WTC11 (cell line): Measurements from ENCODE around the gene ABR. TPM values are rescaled to one million over a fixed set of nuclear protein-coding genes. Genes with fewer than 3 reads are reported as not detected.
A peak's percentile ranks its signal among the peaks of the same experiment; 100 is the strongest.

Experiments used
- ATAC-seq: fragments of 200-7000 bp; cut with Tn5 transposase; 2 replicates; pipeline ENCODE4 v1.10.0; 2021; ENCODE audit warnings: mild to moderate bottlenecking, moderate library complexity
- CTCF ChIA-PET: fragments of 300-600 bp; sonication (Branson Sonifier 250); formaldehyde crosslinking; loops from one replicate; lab custom pipeline; 2021; ENCODE audit warnings: antibody characterized with exemption; lab: Charles Lee
- POLR2A ChIA-PET: fragments of 350-600 bp; sonication (Branson Sonifier 250); formaldehyde crosslinking; loops from one replicate; lab custom pipeline; 2021; ENCODE audit warnings: antibody characterized with exemption; lab: Charles Lee
- DNase-seq: peaks from one replicate; pipeline ENCODE4 v3.0.0; 2021; ENCODE audit warnings: low spot score
- H3K27ac Mint-ChIP-seq: 2 replicates; pipeline ENCODE4 v1.8.0; 2021; ENCODE audit warnings: mixed read lengths
- H3K27me3 Mint-ChIP-seq: 2 replicates; pipeline ENCODE4 v1.8.0; 2021; ENCODE audit warnings: low read depth, mild to moderate bottlenecking, moderate library complexity, mixed read lengths
- H3K36me3 Mint-ChIP-seq: 2 replicates; pipeline ENCODE4 v1.8.0; 2021; ENCODE audit warnings: mixed read lengths
- H3K4me1 Mint-ChIP-seq: 2 replicates; pipeline ENCODE4 v1.8.0; 2022; ENCODE audit warnings: mixed read lengths
- H3K4me3 Mint-ChIP-seq: 2 replicates; pipeline ENCODE4 v1.8.0; 2021; ENCODE audit warnings: mild to moderate bottlenecking, moderate library complexity, mixed read lengths
- H3K9me3 Mint-ChIP-seq: 2 replicates; pipeline ENCODE4 v1.8.0; 2021; ENCODE audit warnings: mixed read lengths
- AR ChIP-seq: fragments of 250-450 bp; sonication (Bioruptor Pico); IDR thresholded peaks from 2 replicates; pipeline ENCODE4 v1.9.0; 2021; ENCODE audit warnings: mild to moderate bottlenecking
- ATF2 ChIP-seq: sonication (generic); formaldehyde crosslinking; IDR thresholded peaks from 2 replicates; pipeline ENCODE4 v1.8.1; 2022; ENCODE audit warnings: low read depth, missing genetic modification reagents, borderline replicate concordance
- CREB1 ChIP-seq: sonication (generic); formaldehyde crosslinking; IDR thresholded peaks from 2 replicates; pipeline ENCODE4 v1.8.0; 2023; ENCODE audit warnings: mild to moderate bottlenecking, missing genetic modification reagents
- FOXP1 ChIP-seq: sonication (generic); formaldehyde crosslinking; IDR thresholded peaks from 2 replicates; pipeline ENCODE4 v1.8.0; 2022; ENCODE audit warnings: missing genetic modification reagents, mild to moderate bottlenecking, moderate library complexity, borderline replicate concordance
- FOXP4 ChIP-seq: sonication (generic); formaldehyde crosslinking; IDR thresholded peaks from 2 replicates; pipeline ENCODE4 v1.8.0; 2022; ENCODE audit warnings: mild to moderate bottlenecking, missing genetic modification reagents
- IRF1 ChIP-seq: sonication (generic); formaldehyde crosslinking; IDR thresholded peaks from 2 replicates; pipeline ENCODE4 v1.8.0; 2023; ENCODE audit warnings: missing genetic modification reagents
- MAX ChIP-seq: sonication (generic); formaldehyde crosslinking; IDR thresholded peaks from 2 replicates; pipeline ENCODE4 v1.8.0; 2022; ENCODE audit warnings: mild to moderate bottlenecking, missing genetic modification reagents
- MLX ChIP-seq: sonication (generic); formaldehyde crosslinking; IDR thresholded peaks from 2 replicates; pipeline ENCODE4 v1.8.1; 2023; ENCODE audit warnings: mild to moderate bottlenecking, missing genetic modification reagents, moderate library complexity
- RORB ChIP-seq: fragments of 250-450 bp; sonication (Bioruptor Pico); IDR thresholded peaks from 2 replicates; pipeline ENCODE4 v1.9.0; 2021; ENCODE audit warnings: mild to moderate bottlenecking
- STAT6 ChIP-seq: sonication (generic); formaldehyde crosslinking; conservative IDR thresholded peaks from 2 replicates; pipeline ENCODE4 v1.8.1; 2023; ENCODE audit warnings: mild to moderate bottlenecking, low read depth, missing genetic modification reagents, moderate library complexity
- TEAD1 ChIP-seq: sonication (generic); formaldehyde crosslinking; IDR thresholded peaks from 2 replicates; pipeline ENCODE4 v1.8.0; 2022; ENCODE audit warnings: mild to moderate bottlenecking, missing genetic modification reagents
- USF1 ChIP-seq: sonication (generic); formaldehyde crosslinking; IDR thresholded peaks from 2 replicates; pipeline ENCODE4 v1.8.0; 2022; ENCODE audit warnings: mild to moderate bottlenecking, missing genetic modification reagents
- ZNF263 ChIP-seq: sonication (generic); formaldehyde crosslinking; IDR thresholded peaks from 2 replicates; pipeline ENCODE4 v1.8.1; 2022; ENCODE audit warnings: low read depth, mild to moderate bottlenecking, moderate library complexity, missing genetic modification reagents
- ZNF396 ChIP-seq: fragments of 250-450 bp; sonication (Bioruptor Pico); IDR thresholded peaks from 2 replicates; pipeline ENCODE4 v1.8.0; 2021; ENCODE audit warnings: mild to moderate bottlenecking, moderate library complexity, borderline replicate concordance
- total RNA-seq: library from RNA; stranded (reverse); gene quantifications from 3 replicates; pipeline ENCODE4 v1.2.3, GENCODE V29; 2021

The ABR gene
- total RNA-seq, 1 experiment from 2014 or later = 38.0 TPM

- TF ChIP-seq ZNF263 (CRISPR knock-in tag) (no peak), CREB1 (no peak), RORB (CRISPR knock-in tag) (no peak), TEAD1 (CRISPR knock-in tag) (no peak), MLX (CRISPR knock-in tag) (no peak), MAX (CRISPR knock-in tag) (no peak)
Observed at GRCh38 chr17:1033503-1033902, 146.3 kb downstream of the ABR start (continued).

- ATAC-seq (no peak), DNase-seq (no peak)
- H3K27me3 Mint-ChIP-seq = peaks cover 18% of the 10 kb centered on the region
- POLR2A ChIA-PET = no interaction called here
- TF ChIP-seq FOXP1 (no peak), USF1 (no peak), IRF1 (CRISPR knock-in tag) (no peak), ZNF396 (no peak), FOXP4 (CRISPR knock-in tag) (no peak), ATF2 (no peak), STAT6 (CRISPR knock-in tag) (no peak), AR (CRISPR knock-in tag) (no peak)
- CTCF ChIA-PET = interaction anchor here (5.7 kb wide), 1 partner anchor 24 kb away, joined by 35 read pairs; no protein-coding TSS in a partner anchor
- peaks cover 5% of the 10 kb centered on the region; the same call in 1 of the 2 replicates for H3K4me1 Mint-ChIP-seq
- H3K36me3 Mint-ChIP-seq = no peaks in the 10 kb centered on the region
- H3K27ac Mint-ChIP-seq = no peak overlapping the region
- peak overlapping the region; percentile 72 for H3K4me3 Mint-ChIP-seq
- no peaks in the 10 kb centered on the region for H3K9me3 Mint-ChIP-seq
Observed at GRCh38 chr17:1032391-1032790, 147.4 kb downstream of the ABR start.
